NCI-H187 (cell line): ENCODE measurements around the gene FCGR1A.
"Not testable (repeated sequence)": the region's sequence is repeated elsewhere in the genome, so short reads cannot be mapped to it uniquely, and the experiment has no call there.

ENCODE experiments used
- DNase-seq, 2 experiments: peaks; one replicate each; lab custom pipeline; 2025; lab: John Stamatoyannopoulos, UW

FCGR1A gene

GRCh38 chr1:149832316-149833126, 50.0 kb downstream of the FCGR1A start:
- DNase-seq, result not testable (repeated sequence)

- DNase-seq, result not testable (repeated sequence)
These were observed 50.6 kb downstream of the FCGR1A start for GRCh38 chr1:149833144-149833543.

- not testable (repeated sequence) for DNase-seq
These were observed 58.7 kb downstream of the FCGR1A start for GRCh38 chr1:149841149-149841548.
